Measurements from ENCODE around the gene SIGLEC5.

The SIGLEC5 gene

DNA sequence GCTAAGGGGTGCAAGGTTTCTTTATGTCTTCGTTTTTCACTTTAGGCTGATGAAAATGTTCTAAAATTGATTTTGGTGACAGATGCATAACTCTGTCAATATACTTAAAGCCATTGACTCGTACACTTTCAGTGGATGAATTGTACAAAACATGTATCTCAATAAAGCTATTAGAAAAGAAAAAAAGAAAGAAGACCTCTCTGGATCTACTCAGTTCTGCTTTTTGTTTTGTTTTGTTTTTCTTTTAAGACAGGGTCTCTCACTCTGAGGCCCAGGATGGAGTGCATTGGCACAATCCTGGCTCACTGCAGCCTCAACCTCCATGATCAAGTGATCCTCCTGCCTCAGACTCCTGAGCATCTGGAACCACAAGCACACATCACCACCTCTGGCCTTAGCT is 3.5 kb downstream of the SIGLEC5 start:
- DNase-seq = no peak

DNA sequence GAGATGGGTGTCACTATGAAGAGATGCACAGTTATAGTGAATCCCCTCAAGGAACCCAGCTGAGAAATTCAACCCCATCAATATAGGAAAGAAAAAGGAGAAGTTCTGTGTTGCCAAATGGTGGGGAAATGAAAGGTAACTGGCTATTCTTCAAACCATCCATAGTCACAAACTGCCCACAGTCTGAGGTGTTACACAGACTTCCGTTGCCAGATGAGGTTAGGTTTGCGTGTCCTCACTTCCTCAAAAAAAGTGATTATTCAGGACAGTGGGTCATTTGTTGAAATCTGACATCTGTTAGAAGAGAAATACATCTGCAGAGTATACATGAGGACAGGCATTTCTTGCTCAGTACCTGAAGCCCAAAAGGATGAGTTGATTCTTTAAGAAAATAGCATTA is 9.0 kb downstream of the SIGLEC5 start:
- DNase-seq = peak; percentile 9

DNA sequence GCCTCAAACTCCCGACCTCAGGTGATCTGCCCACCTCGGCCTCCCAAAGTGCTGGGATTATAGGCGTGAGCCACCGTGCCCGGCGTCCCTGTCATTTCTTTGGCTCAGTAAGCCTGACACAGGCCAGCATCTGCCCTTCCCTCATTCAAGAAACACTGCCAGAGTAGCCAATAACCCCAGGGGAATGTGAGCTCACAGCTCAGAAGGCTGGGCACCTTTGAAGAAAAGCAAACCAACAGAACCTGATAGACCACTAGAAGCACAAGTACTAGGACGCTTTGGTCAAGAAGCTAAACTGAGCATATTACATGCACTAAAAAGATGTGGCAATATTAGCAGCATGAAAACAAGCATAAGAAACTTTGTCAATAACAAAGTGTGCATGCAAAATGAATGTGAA is 14.2 kb downstream of the SIGLEC5 start:
- DNase-seq = no peak

DNA sequence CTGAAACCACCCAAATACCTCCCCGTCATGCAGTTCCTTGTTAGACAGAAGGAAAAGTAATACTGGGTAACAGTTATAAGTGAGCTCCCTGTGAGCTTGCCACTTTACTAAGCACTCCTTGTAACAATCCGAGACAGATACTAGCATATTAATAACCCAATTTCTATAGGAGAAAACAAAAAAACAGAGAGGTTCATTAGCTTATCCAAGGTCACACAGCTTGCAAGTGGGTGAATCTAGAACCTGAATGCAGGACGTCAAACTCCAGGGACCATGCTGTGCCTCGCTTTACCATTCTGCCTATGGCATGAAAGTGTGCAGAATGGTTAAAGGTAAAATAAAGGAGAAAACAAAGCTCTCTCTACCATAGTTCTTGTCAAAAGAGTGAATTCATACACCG is 15.4 kb downstream of the SIGLEC5 start:
- DNase-seq = no peak

DNA sequence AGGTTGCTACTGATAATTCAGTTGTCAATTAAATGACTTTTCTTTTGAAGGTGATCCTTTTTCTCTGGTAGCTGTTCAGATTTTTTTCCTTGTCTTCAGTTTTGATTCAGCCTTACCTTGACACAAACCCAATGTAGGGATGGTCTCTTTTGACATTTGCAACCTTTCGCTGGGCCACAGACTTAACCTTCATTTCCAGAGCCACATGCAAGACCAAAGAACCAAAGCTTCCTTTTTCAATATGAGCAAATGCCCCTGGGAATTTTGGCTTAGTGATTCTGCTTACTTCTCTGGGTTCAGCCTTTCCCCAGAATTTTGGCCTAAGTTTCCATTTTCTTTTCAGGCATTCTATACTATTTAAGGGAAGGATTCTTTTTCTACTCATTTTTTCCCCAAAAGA is 19.6 kb downstream of the SIGLEC5 start:
- DNase-seq = no peak

DNA sequence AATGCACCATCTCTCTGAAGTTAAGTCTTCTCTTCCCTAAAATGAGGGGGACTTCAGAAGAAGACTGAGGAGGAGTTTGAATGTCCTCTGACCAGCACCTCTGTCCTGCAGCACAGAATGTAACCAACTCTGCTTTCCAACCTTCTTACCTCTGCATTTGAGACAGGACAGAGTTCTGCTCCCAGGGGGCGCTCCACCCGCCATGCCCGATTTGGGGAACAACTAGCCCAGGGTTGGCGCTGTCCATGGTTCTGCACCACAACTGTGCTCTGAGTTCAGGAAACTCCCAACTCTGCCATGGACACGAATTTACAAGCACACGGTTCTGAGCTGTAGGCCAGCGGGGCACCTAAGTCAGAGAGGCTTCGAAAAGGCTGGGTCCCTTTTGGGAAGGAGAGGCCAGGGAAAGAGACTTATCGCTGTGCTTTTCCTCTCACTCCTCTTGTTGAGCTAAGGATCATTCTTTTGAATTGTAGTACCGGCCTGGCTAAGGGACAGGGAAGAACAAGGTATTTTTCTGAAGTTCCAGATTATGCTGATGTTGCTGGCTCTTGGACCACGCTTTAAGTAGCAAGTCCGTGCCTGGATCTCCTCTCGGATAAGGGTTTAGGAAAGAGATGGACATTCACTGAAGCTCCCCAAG is 22.2 kb downstream of the SIGLEC5 start:
- peak; percentile 27 for DNase-seq

DNA sequence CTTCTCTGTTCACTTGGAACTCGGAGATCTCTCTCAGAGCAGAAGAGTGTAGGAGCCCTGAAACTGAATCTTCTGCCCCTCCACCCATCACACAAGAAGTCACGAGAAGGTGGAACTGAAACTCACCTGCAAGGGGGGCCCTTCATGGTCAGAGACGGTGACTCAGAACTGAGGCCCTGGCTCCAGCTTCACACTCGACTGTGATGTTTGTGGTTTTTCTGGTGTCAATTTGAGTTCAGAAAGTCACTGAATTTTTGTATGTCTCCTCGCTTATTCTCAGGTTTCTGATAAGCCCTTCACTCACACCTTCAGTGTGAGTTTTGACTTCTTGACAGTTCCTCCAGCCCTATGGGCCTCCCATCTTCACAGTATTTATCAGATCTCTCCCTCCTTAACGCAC is 23.1 kb downstream of the SIGLEC5 start:
- no peak for DNase-seq

DNA sequence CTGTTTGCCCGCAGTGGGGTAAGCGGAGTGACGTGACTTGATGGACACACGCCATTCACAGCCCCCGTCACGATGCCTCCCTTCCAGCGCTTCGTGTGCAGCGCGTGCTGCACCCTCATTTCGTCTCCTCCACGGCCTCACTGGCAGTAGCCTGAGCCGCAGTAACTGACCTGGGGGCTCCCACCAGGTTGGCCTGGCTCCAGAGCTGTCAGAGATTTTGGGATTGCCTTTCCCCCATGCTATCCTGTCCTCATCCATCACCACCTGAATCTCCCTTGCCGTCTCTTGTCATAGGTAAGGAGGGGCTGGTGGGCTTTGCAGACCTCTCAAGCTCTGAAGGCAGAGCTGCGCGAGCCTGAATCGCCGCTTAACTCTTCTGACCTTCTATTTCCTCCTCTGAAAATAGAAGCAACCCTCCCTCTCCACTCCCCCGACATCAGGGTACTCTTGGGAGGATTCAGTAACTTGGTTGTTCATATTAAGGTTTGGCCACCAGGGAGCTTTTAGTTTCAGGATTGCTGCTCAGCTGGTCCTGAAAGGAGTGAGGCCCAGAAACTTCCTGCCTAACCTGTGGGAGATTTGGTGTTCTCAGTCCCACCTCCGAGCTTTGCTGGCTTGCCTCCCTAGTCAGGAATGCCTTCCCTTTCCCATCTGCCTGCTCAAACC is 27.9 kb downstream of the SIGLEC5 start:
- DNase-seq = no peak

DNA sequence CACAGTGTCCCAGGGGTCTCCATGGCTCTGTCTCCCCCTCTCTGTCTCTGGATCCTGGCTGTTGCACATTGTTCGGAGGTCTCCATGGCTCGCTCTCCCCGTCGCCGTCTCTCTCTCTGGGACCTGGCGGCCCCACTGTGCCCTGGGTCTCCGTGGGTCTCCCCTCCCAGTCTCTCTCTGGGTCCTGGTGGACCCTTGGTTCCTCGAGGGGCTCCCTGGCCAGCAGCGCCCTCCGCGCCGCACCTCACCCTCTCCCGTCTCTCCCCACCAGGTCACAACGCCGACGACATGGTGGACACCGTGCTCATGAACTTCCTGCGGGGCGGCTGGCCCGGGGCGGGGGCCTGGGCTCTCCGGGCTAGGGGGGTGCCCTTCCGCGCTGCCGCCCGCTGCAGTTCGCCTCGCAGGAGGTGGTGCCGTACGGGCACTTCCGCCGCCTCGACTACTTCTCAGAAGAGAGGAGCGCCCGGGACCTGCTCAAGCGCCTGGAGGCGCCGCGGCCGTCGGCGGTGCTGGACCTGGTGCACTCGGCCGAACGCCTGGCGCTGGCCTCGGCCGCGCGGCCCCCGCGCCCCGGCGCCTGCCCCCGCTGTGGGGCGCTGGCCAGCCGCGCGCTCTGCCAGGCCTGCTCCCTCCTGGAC is 29.1 kb downstream of the SIGLEC5 start:
- no peak for DNase-seq

DNA sequence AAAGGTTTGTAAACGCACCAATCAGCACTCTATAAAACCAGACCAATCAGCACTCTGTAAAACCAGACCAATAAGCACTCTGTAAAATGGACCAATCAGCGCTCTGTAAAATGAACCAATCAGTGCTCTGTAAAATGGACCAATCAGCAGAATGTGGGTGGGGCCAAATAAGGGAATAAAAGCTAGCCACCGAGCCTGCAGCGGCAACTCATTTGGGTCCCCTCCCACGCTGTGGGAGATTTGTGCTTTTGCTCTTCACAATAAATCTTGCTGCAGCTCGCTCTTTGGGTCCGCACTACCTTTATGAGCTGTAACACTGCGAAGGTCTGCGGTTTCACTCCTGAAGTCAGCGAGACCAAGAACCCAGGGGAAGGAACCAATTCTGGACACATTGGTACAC is 31.1 kb downstream of the SIGLEC5 start:
- DNase-seq = no peak

DNA sequence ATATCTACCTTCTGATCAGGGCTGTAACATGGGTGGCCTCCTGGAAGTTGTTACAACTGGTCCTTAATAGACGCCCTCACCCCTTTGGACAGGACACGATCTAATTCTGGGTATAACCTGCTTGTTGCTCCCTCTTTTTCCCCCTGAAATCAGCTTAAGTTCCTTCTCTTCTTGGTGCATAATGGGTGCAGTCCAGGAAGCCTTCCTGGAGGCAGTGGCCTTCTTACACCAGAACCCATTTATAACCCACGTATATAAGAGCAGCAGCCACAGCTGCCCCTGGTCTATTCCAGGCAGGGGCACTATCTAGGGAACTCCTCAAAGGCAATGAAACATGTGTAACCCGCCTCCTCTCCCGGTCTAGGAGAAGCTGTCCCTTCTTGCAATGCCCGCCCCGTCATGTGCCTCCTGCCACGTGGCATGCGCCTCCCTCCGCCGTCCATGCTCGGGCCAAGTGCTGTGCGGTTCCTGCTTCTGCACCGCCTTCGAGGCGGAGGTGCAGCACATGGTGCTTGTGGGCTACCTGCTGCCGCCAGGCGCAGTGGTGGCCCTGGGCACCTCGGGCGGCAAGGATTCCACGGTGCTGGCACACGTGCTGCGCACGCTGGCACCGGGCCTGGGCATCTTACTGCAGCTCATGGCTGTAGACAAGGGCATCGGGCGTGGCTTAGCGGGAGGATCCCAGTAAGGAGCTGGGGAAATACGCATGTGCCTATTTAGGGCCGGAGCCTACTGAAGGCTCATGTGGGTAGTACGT is 31.9 kb downstream of the SIGLEC5 start:
- no peak for DNase-seq

DNA sequence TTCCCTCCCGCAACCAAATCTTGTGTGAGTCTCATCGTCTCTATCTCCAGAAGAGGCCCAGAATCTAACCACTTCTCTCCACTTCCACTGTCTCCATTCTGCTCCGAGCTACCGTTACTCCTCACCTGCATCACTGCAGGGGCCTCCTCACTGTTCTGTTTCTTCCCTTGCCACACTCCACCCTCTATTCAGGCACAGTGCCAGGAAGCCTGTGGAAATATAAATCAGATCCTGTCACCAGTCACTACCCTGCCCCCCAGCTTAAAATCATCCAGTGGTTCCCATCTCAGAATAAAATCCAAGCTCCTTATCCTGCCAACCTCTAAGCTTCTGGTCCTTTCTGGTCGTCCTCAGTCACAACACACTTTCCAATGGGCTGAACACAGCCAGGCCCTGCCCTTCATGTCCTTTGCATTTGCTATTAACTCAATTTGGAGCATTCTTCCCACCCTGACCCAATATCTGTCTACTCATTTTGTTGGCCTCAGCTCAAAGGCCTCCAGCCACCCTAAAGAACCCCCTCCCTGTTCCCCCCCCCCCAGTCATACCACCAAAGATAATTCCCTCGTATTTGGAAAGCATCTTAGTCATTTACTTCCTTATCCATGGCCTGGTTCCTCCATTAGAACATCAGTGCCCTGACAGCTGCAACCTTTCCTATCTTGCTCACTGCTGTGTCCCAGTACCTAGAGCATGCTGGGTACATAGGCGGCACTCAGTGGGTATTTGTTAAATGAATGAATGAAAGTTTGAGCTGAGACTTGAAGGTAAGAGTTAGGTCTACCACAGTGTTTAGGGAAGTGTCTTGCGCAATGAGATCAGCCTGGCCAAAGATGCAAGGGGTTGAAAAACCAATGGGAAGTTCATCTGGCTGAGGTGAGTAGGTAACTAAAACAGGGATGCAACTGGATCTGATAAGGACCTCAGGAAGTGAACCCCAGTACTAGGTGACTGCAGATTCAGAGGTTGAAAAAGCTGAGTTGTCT is 34.7 kb downstream of the SIGLEC5 start:
- DNase-seq = no peak

DNA sequence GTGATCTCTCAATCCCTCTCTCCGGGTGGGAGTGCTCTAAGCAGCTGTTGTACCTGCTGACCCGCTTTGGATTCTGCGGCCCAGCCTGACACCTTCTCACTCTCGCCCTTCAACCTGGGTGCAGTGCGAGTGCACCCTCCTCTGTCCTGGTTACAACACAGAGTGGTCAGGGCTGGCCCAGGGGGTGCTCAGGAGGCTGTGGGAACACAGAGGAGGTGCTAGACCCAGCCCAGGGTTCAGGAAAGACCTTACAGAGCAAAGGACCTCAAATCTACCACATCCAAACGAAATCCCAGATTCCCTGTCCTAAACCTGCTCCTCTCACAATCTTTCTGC is 35.5 kb downstream of the SIGLEC5 start:
- no peak for DNase-seq

DNA sequence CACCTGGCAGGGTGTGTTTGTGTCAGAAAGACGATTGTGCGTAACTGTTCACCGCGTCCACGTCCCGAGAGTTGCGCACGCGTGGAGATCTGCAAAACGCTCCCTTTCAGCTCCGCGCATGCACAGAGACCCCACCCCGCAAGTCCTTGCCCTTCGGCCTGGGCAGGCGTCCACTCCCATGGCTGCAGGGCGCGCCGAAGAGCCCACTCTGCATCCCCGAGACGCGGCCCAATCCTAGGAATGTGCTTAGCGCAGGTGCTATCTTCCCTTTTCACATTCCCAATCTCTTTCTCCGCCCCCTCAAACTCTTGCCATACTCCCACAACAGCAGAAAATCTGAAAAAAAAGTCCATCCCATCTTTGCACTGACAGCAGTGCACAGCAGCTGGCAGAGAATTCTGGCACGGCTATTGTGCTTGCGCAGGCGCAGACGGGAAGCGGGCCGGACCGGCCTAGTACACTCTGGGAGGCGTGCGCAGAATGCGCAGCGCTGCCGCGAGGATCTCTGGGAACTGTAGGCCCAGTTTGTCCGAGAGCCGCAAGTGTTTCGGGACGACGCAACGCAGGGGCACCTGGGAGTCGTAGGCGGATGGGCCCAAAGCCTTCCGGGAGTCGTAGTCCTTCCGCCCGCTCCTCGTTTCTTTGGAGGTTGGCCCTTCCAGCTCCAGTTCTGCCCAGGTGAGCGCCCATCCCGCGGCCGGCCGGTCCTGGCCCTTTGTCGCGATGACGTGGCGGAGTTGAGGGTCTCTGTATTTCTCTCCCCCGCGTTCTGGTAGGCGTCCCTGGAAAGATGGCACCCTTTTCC is 36.0 kb downstream of the SIGLEC5 start:
- peak; percentile 97 for DNase-seq

DNA sequence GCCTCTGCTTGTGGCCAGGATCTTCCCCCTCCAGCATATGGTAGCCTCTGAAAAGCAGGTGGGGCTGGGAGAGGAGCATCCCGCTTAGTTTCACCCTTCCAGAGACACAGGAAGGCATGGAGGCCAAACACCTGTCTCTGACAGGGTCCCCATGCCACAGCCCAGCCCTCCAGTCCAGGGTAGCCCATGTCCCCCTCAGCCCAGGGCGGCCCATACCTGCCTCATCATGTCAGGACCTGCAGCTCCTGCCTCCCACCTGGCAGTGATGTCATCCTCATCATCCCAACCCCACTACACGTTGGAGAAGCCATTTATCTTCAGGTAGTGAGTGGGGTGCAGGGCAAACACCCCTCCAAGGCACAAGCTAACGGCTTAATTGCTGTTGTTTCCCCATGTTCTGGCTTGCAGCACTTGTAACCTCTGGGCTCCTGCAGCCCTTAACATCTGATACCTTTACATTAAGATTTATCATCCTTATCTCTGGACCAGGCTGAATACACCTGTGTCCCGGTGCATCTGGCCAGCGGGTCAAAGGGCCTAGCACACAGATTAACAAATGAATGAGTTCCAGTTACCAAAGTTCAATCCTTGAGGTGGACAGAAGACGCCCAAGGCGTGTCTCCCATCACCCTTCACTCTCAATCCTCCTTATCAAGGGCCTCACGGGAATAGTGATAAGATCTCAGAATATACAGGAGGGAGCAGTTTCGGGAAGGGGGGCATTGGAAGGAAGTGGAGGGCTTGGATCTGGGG is 36.9 kb downstream of the SIGLEC5 start:
- no peak for DNase-seq

DNA sequence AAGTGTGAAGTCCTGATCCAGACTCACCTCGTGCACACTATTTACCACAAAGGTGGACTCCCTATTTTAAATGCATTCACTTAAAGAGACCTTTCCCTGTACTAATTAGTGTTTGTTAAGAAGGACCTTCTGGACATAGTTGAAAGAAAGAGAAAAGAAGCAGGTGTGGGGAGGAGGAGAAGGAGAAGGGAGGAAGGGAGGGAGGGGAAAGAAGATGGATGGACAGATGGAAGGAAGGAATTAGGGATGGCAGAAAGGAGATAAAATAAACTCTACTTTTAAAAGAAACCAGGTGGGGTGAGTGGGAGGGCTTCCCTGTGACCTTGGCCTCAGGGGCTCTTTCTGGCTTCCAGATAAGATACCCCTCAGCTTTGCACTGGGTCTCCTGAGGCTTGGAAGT is 37.7 kb downstream of the SIGLEC5 start:
- no peak for DNase-seq

DNA sequence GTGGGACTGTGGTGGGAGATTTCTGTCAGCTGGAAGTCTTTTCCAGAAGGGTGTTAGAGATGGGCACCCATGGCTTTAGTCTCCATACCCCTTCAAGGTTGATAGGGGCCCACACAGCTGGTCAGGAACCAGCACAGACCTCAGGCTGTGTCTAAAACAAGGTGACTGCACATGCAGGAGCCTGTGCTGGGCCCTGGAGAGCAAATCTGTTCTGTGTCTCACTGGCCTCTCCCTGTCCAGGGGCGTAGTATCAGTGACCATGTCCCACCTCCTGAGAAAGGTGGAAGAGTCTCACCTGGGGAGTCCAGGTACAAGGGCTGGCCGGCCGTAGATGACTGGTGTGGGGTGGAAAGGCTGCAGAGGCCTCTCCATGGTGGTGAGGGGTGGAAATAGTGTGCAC is 39.8 kb downstream of the SIGLEC5 start:
- DNase-seq = no peak

DNA sequence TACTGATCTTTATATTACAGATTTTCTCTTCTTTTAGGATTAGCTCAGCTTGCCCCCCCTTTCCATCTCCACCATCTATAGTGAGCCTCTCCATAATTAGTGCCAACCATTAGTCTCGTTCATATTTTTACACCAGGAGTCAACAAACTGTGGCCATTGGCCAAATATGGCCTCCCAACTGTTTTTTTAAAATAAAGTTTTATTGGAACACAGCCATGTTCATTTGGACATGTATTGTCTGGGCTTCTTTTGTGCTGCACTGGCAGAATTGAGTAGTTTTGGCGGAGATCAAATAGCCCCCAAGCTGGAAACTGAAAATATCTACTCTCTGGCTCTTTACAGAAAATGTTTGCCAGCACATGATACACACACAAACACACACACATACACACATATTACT is 40.7 kb downstream of the SIGLEC5 start:
- DNase-seq = no peak

DNA sequence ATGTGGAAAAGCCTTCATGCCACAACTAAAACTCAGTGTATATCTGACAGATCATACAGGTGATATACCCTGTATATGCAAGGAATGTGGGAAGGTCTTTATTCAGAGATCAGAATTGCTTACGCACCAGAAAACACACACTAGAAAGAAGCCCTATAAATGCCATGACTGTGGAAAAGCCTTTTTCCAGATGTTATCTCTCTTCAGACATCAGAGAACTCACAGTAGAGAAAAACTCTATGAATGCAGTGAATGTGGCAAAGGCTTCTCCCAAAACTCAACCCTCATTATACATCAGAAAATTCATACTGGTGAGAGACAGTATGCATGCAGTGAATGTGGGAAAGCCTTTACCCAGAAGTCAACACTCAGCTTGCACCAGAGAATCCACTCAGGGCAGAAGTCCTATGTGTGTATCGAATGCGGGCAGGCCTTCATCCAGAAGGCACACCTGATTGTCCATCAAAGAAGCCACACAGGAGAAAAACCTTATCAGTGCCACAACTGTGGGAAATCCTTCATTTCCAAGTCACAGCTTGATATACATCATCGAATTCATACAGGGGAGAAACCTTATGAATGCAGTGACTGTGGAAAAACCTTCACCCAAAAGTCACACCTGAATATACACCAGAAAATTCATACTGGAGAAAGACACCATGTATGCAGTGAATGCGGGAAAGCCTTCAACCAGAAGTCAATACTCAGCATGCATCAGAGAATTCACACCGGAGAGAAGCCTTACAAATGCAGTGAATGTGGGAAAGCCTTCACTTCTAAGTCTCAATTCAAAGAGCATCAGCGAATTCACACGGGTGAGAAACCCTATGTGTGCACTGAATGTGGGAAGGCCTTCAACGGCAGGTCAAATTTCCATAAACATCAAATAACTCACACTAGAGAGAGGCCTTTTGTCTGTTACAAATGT is 42.7 kb downstream of the SIGLEC5 start:
- DNase-seq = no peak

DNA sequence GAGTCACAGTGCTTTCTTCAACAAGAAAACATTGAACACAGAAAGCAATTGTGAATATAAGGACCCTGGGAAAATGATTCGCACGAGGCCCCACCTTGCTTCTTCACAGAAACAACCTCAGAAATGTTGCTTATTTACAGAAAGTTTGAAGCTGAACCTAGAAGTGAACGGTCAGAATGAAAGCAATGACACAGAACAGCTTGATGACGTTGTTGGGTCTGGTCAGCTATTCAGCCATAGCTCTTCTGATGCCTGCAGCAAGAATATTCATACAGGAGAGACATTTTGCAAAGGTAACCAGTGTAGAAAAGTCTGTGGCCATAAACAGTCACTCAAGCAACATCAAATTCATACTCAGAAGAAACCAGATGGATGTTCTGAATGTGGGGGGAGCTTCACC is 43.4 kb downstream of the SIGLEC5 start:
- DNase-seq = no peak

All from CD4-positive, alpha-beta T cell treated with Interleukin-4 for 4 hours (primary cell).